HUDEP-2 (cell line): Measurements from ENCODE around the gene MOB1B.
"Not testable (repeated sequence)": the region's sequence is repeated elsewhere in the genome, so short reads cannot be mapped to it uniquely, and the experiment has no call there.

Experiments used
- DNase-seq, 76 experiments: peaks; one replicate each; lab custom pipeline; 2025; ENCODE audit not compliant: unreplicated experiment in 76 of 76; lab: John Stamatoyannopoulos, UW

MOB1B gene

GRCh38 chr4:70948665-70949260, 46.6 kb downstream of the MOB1B start:
- peak in 3 of 76 experiments; percentile 2 to 23 (median 21) for DNase-seq

DNA sequence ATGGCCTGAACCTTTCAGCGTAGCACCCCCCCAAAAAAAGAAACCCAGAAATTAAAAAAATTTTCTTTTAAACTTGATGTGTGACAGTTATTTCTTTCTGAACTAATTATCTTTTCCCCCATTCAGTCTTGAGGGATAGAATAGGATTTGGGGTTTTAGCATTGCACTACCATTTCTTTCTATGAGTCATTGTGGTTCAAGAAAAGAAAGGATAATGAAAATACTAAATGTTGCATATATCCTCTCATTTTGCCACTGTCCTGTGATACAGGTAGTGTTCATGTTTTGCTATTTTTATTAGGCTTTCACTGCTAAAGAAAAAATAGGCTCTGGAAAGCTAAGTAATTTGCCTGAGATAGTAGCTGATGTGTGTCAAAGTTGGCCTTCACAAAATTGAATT, 51.9 kb downstream of the MOB1B start:
- no peak for DNase-seq

DNA sequence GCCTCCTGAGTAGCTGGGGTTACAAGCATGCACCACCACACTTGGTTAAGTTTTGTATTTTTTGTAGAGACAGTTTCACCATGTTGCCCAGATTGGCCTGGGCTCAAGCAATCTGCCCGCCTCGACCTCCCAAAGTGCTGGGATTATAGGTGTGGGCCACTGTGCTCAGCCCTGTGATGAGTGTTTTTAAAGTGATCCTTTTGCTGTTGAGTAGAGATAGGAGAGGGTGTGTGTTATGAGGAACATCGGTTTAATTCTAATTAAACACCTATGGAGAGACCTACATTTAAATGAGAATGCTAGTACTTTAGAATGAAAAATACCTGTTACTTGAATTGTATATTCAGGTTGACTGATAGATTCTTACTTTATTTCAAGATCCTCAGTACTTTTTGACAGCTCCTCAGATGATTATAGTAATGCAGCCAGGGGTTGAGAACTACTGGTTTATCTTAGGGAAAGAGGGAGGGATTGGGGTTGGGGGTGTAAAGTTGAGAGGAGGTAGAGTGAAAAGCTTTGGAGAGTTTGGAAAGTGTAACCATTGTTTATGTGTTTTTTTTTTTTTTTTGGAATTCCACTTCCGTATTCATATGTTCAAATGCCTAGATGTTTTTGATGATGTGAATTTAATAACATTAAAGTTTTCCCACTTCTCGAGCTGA, 54.5 kb downstream of the MOB1B start:
- DNase-seq: no peak

GRCh38 chr4:70958681-70959080, 56.5 kb downstream of the MOB1B start:
- no peak for DNase-seq

DNA sequence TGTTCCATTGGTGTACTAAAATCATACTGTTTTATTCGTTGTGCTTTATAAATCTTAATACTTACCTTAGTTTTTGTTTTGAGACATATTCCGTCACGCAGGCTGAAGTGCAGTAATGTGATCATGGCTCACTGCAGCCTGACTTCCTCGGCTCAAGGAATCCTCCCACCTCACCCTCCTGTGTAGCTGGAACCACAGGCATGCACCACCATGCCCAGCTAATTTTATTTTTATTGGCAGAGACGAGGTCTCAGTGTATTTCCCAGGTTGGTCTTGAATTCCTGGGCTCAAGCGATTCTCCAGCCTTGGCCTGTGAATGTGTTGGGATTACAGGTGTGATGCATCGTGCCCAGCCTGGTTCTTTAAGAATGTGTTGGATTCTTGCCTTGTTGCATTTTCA, 66.9 kb downstream of the MOB1B start:
- no peak for DNase-seq

DNA sequence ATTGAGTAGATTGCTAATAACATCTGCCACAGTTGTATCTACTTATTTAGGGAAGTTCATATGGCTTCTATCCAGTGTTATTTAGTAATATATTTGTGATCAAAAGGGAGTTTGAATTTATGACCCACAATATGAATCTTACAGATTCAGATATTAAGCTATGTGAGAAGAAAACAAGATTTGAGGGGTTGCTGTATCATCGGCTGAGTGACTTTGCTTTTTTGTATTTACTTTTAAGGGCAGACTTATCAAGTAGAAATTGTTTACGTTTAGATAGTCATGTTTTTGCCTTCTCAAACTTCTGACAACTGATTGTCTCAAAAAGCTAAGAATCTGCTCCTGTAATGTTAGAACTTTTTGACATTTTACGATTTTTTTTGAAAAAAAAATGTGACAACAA, 74.1 kb downstream of the MOB1B start:
- DNase-seq: no peak

DNA sequence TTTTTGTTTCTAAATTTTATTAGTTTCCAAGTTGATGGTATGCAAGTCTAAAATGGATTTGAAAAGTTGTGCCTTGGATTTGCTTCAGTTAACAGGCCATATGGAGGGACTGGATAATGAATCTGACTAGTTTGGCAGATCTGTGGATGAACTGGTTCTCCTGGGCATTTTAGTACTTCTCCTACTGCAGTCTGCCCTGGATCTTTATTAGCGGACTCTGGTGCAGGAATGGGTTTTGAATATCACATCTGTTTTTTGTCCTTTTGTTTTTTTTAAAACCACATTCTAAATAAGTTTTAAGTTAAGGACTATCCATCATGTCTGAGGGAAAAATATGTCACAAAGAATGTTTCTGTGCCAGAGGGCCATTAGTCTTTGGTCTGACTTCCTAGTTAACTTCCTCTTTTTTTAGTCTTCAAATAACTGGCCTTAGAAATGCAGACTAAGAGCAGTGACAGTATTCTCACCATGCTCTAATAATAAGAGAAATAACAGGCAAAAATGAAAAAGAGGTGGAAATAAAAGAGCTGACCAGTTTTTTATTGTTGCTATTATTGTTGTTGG, 77.4 kb downstream of the MOB1B start:
- DNase-seq: no peak

GRCh38 chr4:70980196-70980595, 78.0 kb downstream of the MOB1B start:
- no peak for DNase-seq

GRCh38 chr4:70984106-70984505, 81.9 kb downstream of the MOB1B start:
- DNase-seq: no peak

- no peak for DNase-seq
These were observed 82.4 kb downstream of the MOB1B start for GRCh38 chr4:70984589-70984988.

- no peak for DNase-seq
These were observed 89.4 kb downstream of the MOB1B start for GRCh38 chr4:70991596-70991995.

DNA sequence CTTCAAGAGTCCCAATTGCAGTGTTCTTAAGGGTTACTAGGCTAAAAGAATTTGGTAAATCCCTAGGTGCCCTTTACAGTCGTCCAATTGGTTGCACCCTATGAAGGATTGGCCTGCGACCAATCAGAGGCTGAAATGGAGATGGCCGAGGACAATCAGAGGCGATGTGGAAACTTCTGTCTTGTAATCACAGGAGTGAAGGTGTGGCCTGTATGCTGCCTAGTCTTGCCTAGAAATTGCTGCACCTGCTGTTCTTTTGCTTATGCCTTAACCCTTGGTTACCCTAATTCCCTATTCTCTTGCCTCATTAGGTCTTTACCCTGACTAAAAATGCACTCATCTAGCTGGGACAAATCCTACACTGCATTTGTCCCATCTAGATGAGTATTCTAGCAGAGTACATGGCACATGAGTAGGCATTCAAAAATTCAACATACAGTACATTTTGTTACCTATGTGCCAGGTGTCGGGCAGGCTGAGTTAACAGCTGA, 90.3 kb downstream of the MOB1B start:
- peak in 1 of 76 experiments; percentile 7 for DNase-seq

GRCh38 chr4:70993181-70994068, 91.3 kb downstream of the MOB1B start, which contains the start of gene DCK:
TSS of gene DCK (plus strand) at chr4:70993649. CDS start at chr4:70993836, 187 bp downstream.
- peak; percentile 17 to 95 (median 89) for DNase-seq

- peak in 3 of 76 experiments; percentile 18 to 47 (median 39) for DNase-seq
These were observed 91.8 kb downstream of the MOB1B start for GRCh38 chr4:70994069-70994366.

DNA sequence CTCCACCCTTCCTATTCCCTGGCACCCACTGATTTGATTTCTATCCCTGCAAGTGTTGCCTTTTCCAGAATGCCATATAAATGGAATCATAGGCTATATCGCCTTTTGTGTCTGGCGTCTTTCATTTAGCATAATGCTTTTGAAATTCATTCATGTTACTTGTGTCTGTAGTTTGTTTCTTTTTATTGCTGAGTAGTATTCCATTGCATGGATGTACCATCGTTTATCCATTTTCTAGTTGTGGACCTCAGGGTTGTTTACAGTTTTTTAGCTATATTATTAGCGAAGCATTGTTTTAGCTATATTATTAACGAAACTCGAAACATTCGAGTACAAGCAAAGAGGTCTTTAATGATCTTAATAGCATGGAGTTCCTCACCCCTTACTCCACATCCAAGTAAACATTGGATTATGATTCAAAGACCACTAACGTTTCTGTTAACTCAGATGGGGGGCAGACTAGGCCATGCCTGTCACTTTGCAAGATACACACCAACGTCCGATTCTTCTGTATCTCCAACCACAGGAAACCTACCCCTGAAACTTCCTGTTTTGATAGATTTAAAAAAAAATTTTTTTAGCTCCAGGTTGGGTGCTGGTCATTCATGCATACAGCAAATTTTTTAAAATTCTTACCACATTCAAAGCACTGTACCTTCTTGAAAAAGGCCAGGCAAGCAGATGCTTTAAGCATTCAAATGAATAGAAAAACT, 92.4 kb downstream of the MOB1B start:
- DNase-seq: peak in 4 of 76 experiments; percentile 4 to 25 (median 14)

- DNase-seq: peak in 52 of 76 experiments; percentile 3 to 57 (median 18)
These were observed 93.8 kb downstream of the MOB1B start for GRCh38 chr4:70996018-70996360.

DNA sequence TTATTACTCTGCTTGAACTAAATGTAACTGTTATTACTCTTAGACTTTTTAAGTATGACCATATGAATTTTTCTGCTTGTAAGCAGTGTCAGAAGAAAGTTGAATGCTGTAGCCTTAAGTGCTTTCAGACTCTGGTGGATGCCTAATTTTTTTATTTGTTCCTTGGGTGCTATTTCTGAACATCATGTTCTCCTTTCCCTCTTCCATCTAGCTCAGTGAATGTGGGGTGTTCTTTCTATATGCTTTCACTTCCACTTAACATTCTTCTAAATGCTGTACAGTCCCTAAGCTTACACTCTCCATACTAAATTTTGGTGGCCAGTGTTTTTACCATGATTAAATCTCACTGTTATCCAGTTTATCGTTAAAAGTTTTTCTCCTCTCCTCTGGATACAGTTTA, 94.9 kb downstream of the MOB1B start:
- DNase-seq: peak in 1 of 76 experiments; percentile 12

DNA sequence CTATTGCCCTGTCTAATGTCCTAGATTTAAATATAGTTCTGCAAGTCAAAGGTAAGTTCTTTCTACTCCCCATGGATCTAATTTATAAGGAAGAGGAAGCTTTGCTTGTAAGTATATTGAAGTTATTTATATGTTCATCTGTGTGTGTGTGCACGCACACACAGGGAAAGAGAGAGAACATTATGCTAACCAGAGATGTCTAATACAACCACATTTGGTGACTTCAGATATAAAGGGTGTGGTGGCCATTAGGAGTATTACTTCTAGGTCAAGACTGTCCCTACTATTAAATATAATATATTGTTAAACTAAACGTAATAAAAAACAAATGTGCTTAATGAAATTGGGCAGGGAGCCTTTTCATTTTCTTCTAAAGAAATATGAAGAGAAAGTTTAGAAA, 95.4 kb downstream of the MOB1B start:
- peak in 14 of 76 experiments; percentile 7 to 33 (median 18) for DNase-seq

GRCh38 chr4:70999639-71000038, 97.5 kb downstream of the MOB1B start:
- DNase-seq: not testable (repeated sequence)

DNA sequence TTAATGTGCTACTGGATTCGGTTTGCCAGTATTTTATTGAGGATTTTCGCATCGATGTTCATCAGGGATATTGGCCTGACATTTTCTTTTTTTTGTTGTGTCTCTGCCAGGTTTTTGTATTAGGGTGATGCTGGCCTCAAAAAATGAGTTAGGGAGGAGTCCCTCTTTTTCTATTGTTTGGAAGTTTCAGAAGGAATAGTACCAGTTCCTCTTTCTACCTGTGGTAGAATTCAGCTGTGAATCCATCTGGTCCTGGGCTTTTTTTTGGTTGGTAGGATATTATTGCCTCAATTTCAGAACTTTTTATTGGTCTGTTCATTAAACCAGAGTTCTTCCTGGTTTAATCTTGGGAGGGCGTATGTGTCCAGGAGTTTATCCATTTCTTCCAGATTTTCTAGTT, 99.2 kb downstream of the MOB1B start:
- DNase-seq: not testable (repeated sequence)
